ENCODE measurements around the gene PAPPA. TPM values are rescaled to one million over a fixed set of nuclear protein-coding genes. Genes with fewer than 3 reads are reported as not detected.

The PAPPA gene, protein sequence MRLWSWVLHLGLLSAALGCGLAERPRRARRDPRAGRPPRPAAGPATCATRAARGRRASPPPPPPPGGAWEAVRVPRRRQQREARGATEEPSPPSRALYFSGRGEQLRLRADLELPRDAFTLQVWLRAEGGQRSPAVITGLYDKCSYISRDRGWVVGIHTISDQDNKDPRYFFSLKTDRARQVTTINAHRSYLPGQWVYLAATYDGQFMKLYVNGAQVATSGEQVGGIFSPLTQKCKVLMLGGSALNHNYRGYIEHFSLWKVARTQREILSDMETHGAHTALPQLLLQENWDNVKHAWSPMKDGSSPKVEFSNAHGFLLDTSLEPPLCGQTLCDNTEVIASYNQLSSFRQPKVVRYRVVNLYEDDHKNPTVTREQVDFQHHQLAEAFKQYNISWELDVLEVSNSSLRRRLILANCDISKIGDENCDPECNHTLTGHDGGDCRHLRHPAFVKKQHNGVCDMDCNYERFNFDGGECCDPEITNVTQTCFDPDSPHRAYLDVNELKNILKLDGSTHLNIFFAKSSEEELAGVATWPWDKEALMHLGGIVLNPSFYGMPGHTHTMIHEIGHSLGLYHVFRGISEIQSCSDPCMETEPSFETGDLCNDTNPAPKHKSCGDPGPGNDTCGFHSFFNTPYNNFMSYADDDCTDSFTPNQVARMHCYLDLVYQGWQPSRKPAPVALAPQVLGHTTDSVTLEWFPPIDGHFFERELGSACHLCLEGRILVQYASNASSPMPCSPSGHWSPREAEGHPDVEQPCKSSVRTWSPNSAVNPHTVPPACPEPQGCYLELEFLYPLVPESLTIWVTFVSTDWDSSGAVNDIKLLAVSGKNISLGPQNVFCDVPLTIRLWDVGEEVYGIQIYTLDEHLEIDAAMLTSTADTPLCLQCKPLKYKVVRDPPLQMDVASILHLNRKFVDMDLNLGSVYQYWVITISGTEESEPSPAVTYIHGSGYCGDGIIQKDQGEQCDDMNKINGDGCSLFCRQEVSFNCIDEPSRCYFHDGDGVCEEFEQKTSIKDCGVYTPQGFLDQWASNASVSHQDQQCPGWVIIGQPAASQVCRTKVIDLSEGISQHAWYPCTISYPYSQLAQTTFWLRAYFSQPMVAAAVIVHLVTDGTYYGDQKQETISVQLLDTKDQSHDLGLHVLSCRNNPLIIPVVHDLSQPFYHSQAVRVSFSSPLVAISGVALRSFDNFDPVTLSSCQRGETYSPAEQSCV (N-terminal part only)
- 0.52 TPM for total RNA-seq

DNA sequence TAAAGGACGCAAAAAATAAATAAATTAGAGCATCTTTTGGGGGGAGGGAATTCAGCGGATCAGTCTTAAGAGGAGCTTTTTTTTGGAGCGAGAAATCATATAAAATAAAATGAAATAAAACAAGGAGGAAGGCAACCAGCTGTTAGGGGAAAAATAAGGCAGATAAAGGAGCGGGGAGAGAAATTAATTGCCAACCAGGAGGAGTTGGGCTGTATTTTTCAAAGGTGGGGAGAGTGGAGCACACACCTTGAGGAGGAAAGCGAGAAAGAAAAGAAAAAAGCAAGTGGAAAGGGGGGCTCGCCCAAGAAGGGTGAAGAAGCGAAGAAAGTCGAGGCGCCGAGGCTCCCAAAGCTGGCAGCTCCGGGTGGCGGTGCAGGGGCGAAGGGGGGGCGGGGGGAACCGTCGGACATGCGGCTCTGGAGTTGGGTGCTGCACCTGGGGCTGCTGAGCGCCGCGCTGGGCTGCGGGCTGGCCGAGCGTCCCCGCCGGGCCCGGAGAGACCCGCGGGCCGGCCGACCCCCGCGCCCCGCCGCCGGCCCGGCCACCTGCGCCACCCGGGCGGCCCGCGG is at the start of gene PAPPA:
TSS of gene PAPPA (plus strand) at position 27 of the 569 bp plus-strand sequence. CDS start at position 409, 382 bp downstream.
- H3K27me3 ChIP-seq (ENCODE audit: control insufficient read depth in 3 of 3, insufficient read depth in 3 of 3, low read length in 3 of 3): peaks cover 0 to 8% (median 0%) of the 10 kb centered on the region in 3 donors
- H3K36me3 ChIP-seq (ENCODE audit: control insufficient read depth in 3 of 3, insufficient read depth in 3 of 3, low read length in 3 of 3): no peaks in the 10 kb centered on the region
- no peaks in the 10 kb centered on the region for H3K9me3 ChIP-seq (ENCODE audit: control insufficient read depth in 3 of 3, low read length in 3 of 3)
- H3K27ac ChIP-seq (ENCODE audit: low read depth, low read length): no peak within 1 kb of the TSS
- H3K4me3 ChIP-seq (ENCODE audit: low read length in 3 of 3): peak within 1 kb of the TSS; percentile 53 to 72 (median 67)
- peak within 1 kb of the TSS; percentile 37 to 73 (median 62) for H3K9ac ChIP-seq (ENCODE audit: low read depth in 1 of 3, low read length in 3 of 3)
- peaks cover 20 to 24% (median 23%) of the 10 kb centered on the region in 3 donors for H3K4me1 ChIP-seq (ENCODE audit: control insufficient read depth in 3 of 3, insufficient read depth in 3 of 3, low read length in 3 of 3)

DNA sequence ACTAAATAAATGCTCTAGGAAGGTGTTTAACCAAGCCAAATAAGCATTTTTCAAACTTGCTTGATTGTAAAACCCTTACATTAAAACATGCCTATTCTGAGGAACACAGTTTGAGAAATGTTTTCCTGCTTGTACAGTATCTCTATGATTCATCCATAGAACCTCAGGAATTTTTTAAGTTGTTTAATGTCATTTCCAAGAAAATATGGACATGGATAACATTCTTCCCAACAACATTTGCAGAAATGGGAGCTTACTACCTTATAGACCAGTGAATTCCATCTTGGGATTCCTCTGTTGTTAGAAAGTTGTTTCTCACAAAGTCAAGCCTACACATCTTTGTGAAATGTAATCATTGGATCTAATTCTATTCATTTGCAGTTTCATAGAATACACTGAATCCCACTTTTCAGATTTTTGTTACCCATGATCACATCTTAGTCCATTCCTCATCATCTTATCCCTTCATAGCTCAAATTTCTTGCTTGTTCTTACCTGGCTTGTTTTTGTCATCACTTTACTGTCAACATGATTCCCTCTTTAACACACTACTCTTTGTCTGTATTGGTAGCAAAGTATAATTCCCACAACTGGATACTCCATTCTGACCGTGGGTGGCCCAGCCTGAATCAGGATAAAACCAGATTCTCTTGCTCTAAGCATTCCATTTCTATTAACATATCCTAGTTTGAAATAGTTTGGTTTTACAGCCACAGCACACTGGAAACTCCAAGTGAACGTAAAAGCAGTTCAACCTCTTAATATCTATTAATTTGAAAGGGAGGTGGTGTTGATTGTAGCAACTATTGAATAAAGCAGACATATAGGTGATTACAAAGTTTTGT is 49.4 kb upstream of the PAPPA start:
- Histone ChIP-seq H3K4me1 (ENCODE audit: control insufficient read depth in 3 of 3, insufficient read depth in 3 of 3, low read length in 3 of 3) (no peaks in the 10 kb centered on the region), H3K4me3 (ENCODE audit: low read length in 3 of 3) (no peak overlapping the region), H3K27ac (ENCODE audit: low read depth, low read length) (no peak overlapping the region), H3K9me3 (ENCODE audit: control insufficient read depth in 3 of 3, low read length in 3 of 3) (no peaks in the 10 kb centered on the region), H3K9ac (ENCODE audit: low read depth in 1 of 3, low read length in 3 of 3) (no peak overlapping the region), H3K27me3 (ENCODE audit: control insufficient read depth in 3 of 3, insufficient read depth in 3 of 3, low read length in 3 of 3) (no peaks in the 10 kb centered on the region), H3K36me3 (ENCODE audit: control insufficient read depth in 3 of 3, insufficient read depth in 3 of 3, low read length in 3 of 3) (no peaks in the 10 kb centered on the region)

DNA sequence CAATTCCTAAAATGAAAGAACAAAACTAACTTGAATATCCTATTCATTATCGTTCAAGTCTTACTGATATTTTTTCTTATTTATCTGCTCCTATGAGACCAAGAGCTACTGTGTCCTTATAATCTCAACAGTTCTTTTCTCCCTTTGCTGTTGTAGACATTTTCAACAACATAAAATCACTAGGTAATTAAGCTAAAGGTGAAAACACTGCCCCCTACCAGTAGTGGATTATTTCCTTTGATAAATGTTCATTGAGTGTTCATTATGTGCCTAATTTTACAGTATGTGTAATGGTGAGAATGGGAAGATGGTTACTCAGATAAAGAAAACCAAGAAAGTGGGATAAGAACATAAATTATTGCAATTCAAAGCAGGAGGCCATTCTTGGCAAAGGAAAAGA is 41.4 kb upstream of the PAPPA start:
- no peak overlapping the region for H3K9ac ChIP-seq (ENCODE audit: low read depth in 1 of 3, low read length in 3 of 3)
- H3K4me1 ChIP-seq (ENCODE audit: control insufficient read depth in 3 of 3, insufficient read depth in 3 of 3, low read length in 3 of 3): no peaks in the 10 kb centered on the region
- no peaks in the 10 kb centered on the region for H3K9me3 ChIP-seq (ENCODE audit: control insufficient read depth in 3 of 3, low read length in 3 of 3)
- no peaks in the 10 kb centered on the region for H3K27me3 ChIP-seq (ENCODE audit: control insufficient read depth in 3 of 3, insufficient read depth in 3 of 3, low read length in 3 of 3)
- H3K4me3 ChIP-seq (ENCODE audit: low read length in 3 of 3): no peak overlapping the region
- no peak overlapping the region for H3K27ac ChIP-seq (ENCODE audit: low read depth, low read length)
- no peaks in the 10 kb centered on the region for H3K36me3 ChIP-seq (ENCODE audit: control insufficient read depth in 3 of 3, insufficient read depth in 3 of 3, low read length in 3 of 3)

DNA sequence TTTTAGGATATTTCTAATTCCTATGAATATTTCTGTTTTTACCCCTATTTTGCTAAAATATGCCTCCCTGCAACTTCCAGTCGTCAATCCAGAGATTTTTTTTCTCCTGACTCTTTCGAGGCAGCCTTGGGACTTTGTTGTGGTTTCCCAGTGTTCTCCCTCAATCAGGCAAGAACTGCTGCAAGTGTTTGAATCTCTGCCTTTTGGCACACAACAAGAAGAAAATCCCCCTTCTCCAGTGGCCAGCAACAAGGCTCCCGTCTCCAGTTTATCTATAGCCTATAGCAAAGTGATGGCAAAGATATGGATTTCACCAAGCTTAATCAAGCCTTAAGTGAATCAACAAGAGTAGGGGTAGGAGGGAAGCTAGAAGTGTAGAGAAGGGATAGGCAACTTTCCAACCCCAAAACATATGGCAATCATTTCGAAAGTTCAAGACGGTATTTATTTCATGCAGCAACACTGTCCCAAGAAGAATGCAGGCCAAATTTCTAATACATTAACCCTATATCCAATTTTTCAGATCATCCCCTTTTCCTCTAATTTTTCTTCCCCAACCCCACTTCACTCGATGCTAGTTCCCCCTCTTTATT is 37.7 kb upstream of the PAPPA start:
- H3K27ac ChIP-seq (ENCODE audit: low read depth, low read length): no peak overlapping the region
- no peak overlapping the region for H3K9ac ChIP-seq (ENCODE audit: low read depth in 1 of 3, low read length in 3 of 3)
- H3K4me3 ChIP-seq (ENCODE audit: low read length in 3 of 3): no peak overlapping the region
- H3K27me3 ChIP-seq (ENCODE audit: control insufficient read depth in 3 of 3, insufficient read depth in 3 of 3, low read length in 3 of 3): no peaks in the 10 kb centered on the region
- H3K4me1 ChIP-seq (ENCODE audit: control insufficient read depth in 3 of 3, insufficient read depth in 3 of 3, low read length in 3 of 3): no peaks in the 10 kb centered on the region
- H3K9me3 ChIP-seq (ENCODE audit: control insufficient read depth in 3 of 3, low read length in 3 of 3): no peaks in the 10 kb centered on the region
- no peaks in the 10 kb centered on the region for H3K36me3 ChIP-seq (ENCODE audit: control insufficient read depth in 3 of 3, insufficient read depth in 3 of 3, low read length in 3 of 3)

DNA sequence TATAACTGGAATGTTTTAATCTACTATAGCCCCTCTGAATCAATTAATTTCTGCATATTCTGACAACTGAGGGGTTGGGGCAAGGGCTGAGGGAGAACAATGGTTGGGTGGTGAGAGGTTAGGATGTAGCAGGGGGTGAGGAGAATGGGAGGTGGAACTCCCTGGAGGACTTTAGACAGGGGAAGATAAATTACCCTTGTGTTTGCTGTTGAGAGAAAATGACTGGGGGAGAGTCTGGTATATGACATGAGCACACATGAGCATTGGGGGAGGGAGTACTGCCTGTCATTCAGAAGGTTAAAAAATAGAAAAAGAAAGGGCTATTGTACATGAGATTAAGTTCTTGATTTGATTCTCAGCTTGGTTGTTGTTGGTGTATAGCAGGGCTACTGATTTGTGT is 37.2 kb upstream of the PAPPA start:
- Histone ChIP-seq H3K9ac (ENCODE audit: low read depth in 1 of 3, low read length in 3 of 3) (no peak overlapping the region), H3K27me3 (ENCODE audit: control insufficient read depth in 3 of 3, insufficient read depth in 3 of 3, low read length in 3 of 3) (no peaks in the 10 kb centered on the region), H3K9me3 (ENCODE audit: control insufficient read depth in 3 of 3, low read length in 3 of 3) (no peaks in the 10 kb centered on the region), H3K4me3 (ENCODE audit: low read length in 3 of 3) (no peak overlapping the region), H3K36me3 (ENCODE audit: control insufficient read depth in 3 of 3, insufficient read depth in 3 of 3, low read length in 3 of 3) (no peaks in the 10 kb centered on the region), H3K27ac (ENCODE audit: low read depth, low read length) (no peak overlapping the region), H3K4me1 (ENCODE audit: control insufficient read depth in 3 of 3, insufficient read depth in 3 of 3, low read length in 3 of 3) (no peaks in the 10 kb centered on the region)

DNA sequence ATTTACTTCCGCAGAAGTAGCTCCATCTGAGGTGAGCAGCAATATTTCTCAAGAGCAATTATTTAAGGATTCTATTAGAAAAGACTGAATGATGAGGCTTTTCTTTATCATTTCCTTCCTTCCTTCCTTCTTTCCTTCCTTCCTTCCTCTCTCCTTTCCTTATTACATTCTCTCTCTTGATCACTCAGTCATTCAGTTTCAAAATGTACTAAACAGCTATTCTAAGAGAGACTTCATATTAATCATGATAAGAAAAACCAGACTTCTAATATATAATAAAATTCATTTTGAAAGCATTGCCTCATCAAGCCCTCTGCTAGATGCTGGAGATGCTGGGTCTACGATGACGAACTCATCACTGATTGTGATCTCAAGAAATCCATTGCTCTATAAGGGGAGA is 30.4 kb upstream of the PAPPA start:
- Histone ChIP-seq H3K9me3 (ENCODE audit: control insufficient read depth in 3 of 3, low read length in 3 of 3) (no peaks in the 10 kb centered on the region), H3K4me1 (ENCODE audit: control insufficient read depth in 3 of 3, insufficient read depth in 3 of 3, low read length in 3 of 3) (no peaks in the 10 kb centered on the region), H3K27me3 (ENCODE audit: control insufficient read depth in 3 of 3, insufficient read depth in 3 of 3, low read length in 3 of 3) (no peaks in the 10 kb centered on the region), H3K36me3 (ENCODE audit: control insufficient read depth in 3 of 3, insufficient read depth in 3 of 3, low read length in 3 of 3) (no peaks in the 10 kb centered on the region), H3K9ac (ENCODE audit: low read depth in 1 of 3, low read length in 3 of 3) (no peak overlapping the region), H3K27ac (ENCODE audit: low read depth, low read length) (no peak overlapping the region), H3K4me3 (ENCODE audit: low read length in 3 of 3) (no peak overlapping the region)

DNA sequence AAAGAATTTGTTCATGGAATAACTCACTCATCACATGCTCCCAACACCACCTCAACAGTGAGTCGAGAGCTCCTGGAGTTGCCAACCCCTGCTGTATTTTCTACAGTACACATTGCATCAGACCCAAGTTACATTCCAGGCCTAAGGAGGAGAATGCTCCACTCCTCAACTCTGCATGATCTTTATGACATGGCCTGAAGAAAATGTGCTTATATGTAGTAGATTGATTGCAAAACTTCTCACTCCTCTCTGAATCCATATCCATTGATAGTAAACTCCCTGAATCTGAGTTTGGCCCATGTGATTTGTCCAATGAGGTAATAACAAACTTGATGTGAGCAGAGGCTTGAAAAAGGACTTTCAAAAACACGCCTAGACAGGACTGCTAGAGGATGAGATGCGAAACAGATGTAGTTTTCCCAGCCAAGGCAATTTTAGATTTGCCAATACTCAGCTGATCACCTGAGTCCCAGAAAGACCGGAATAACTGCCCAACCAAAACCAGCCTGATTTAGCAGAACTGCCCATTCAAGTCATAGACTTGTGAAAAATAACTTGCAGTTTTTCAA is 29.0 kb upstream of the PAPPA start:
- H3K36me3 ChIP-seq (ENCODE audit: control insufficient read depth in 3 of 3, insufficient read depth in 3 of 3, low read length in 3 of 3): no peaks in the 10 kb centered on the region
- H3K27ac ChIP-seq (ENCODE audit: low read depth, low read length): no peak overlapping the region
- H3K9ac ChIP-seq (ENCODE audit: low read depth in 1 of 3, low read length in 3 of 3): no peak overlapping the region
- H3K27me3 ChIP-seq (ENCODE audit: control insufficient read depth in 3 of 3, insufficient read depth in 3 of 3, low read length in 3 of 3): no peaks in the 10 kb centered on the region
- H3K4me1 ChIP-seq (ENCODE audit: control insufficient read depth in 3 of 3, insufficient read depth in 3 of 3, low read length in 3 of 3): no peaks in the 10 kb centered on the region
- H3K4me3 ChIP-seq (ENCODE audit: low read length in 3 of 3): no peak overlapping the region
- H3K9me3 ChIP-seq (ENCODE audit: control insufficient read depth in 3 of 3, low read length in 3 of 3): no peaks in the 10 kb centered on the region

DNA sequence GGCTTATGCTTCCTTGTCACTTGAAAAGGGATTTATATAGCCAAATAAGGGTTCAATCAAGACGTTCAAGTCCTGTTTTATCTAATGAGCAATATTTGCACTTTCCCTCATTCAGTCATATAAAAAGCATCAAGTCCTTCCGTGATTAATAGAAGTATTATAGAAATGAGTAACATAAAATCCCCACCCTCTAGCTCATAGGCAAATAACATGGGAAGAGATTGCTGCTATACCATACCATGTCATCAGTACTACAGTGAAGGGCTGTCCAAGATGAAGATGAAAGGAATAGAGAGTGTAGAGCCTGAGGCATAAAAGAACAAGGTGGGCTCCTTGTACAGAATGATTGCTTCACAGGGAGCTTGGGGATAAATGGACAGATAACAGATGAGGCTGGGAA is 20.4 kb upstream of the PAPPA start:
- Histone ChIP-seq H3K9ac (ENCODE audit: low read depth in 1 of 3, low read length in 3 of 3) (no peak overlapping the region), H3K9me3 (ENCODE audit: control insufficient read depth in 3 of 3, low read length in 3 of 3) (peaks cover 0 to 3% (median 1%) of the 10 kb centered on the region in 3 donors), H3K27me3 (ENCODE audit: control insufficient read depth in 3 of 3, insufficient read depth in 3 of 3, low read length in 3 of 3) (no peaks in the 10 kb centered on the region), H3K4me1 (ENCODE audit: control insufficient read depth in 3 of 3, insufficient read depth in 3 of 3, low read length in 3 of 3) (no peaks in the 10 kb centered on the region), H3K27ac (ENCODE audit: low read depth, low read length) (no peak overlapping the region), H3K4me3 (ENCODE audit: low read length in 3 of 3) (no peak overlapping the region), H3K36me3 (ENCODE audit: control insufficient read depth in 3 of 3, insufficient read depth in 3 of 3, low read length in 3 of 3) (no peaks in the 10 kb centered on the region)
